K562 (cell line): ENCODE data around the gene DHX29.

Experiments used
- BHLHE40 ChIP-seq: IDR thresholded peaks from 2 replicates; pipeline ENCODE4 v1.6.1; 2011; ENCODE audit warnings: low read length, improper control_type of control experiment
- CBFA2T2 ChIP-seq: fragments of 450-650 bp; conservative IDR thresholded peaks from 2 replicates; pipeline ENCODE4 v1.6.1; 2017; ENCODE audit warnings: mild to moderate bottlenecking
- ETV1 ChIP-seq: fragments of 450-650 bp; conservative IDR thresholded peaks from 2 replicates; pipeline ENCODE4 v1.6.1; 2016; ENCODE audit warnings: missing genetic modification characterization, control low read depth, low read depth, missing compliant biosample characterization
- FOXK2 ChIP-seq, 2 experiments: fragments of 450-650 bp; IDR thresholded peaks in 1 of 2; conservative IDR thresholded peaks in 1 of 2; 2 replicates each; pipeline ENCODE4 v1.6.1; 2016; ENCODE audit warnings: low read depth in 2 of 2, mild to moderate bottlenecking in 1 of 2
- MYC ChIP-seq, 2 experiments: fragments of 250-450 bp in 1 of 2; sonication (Bioruptor Pico) in 1 of 2; IDR thresholded peaks; 2 replicates each; pipeline versions ENCODE4 v1.5.1 to v1.6.1; 2012 to 2021; ENCODE audit warnings: low read depth in 2 of 2, borderline replicate concordance in 1 of 2, improper control_type of control experiment in 1 of 2, low read length in 1 of 2, mild to moderate bottlenecking in 1 of 2, moderate library complexity in 1 of 2
- TAF9B ChIP-seq: fragments of 450-650 bp; IDR thresholded peaks from 2 replicates; pipeline ENCODE4 v1.6.1; 2018; ENCODE audit warnings: mild to moderate bottlenecking; ENCODE audit not compliant: partially characterized antibody
- ZBTB17 ChIP-seq: fragments of 450-650 bp; formaldehyde crosslinking; IDR thresholded peaks from 2 replicates; pipeline ENCODE4 v1.4.0; 2020; ENCODE audit warnings: mild to moderate bottlenecking
- ZNF316 ChIP-seq: fragments of 450-650 bp; IDR thresholded peaks from 2 replicates; pipeline ENCODE4 v1.6.1; 2016
- TF ChIP-seq, protein P1 (sequence below), 3 experiments: IDR thresholded peaks in 2 of 3; conservative IDR thresholded peaks in 1 of 3; 2 replicates each; pipeline ENCODE4 v1.5.1; 2011 to 2012; ENCODE audit warnings: low read length in 3 of 3, mild to moderate bottlenecking in 3 of 3, control low read depth in 2 of 3, improper control_type of control experiment in 1 of 3, inconsistent platforms in 1 of 3, low read depth in 1 of 3, mixed read lengths in 1 of 3, moderate library complexity in 1 of 3; ENCODE audit not compliant: insufficient read depth in 2 of 3
- TF ChIP-seq, protein P2 (sequence below): sonication (generic); formaldehyde crosslinking; IDR thresholded peaks from 2 replicates; pipeline ENCODE4 v1.9.0; 2022; ENCODE audit warnings: mild to moderate bottlenecking, missing genetic modification reagents
- TF ChIP-seq, protein P3 (sequence below): sonication (generic); formaldehyde crosslinking; IDR thresholded peaks from 2 replicates; pipeline ENCODE4 v1.5.0; 2020; ENCODE audit warnings: missing genetic modification reagents
- TF ChIP-seq, protein P4 (sequence below): IDR thresholded peaks from 3 replicates; pipeline ENCODE4 v1.6.1; 2011; ENCODE audit warnings: borderline replicate concordance, mild to moderate bottlenecking; ENCODE audit not compliant: insufficient read length, insufficient read depth
- TF ChIP-seq, protein P5 (sequence below): fragments of 450-650 bp; formaldehyde crosslinking; IDR thresholded peaks from 2 replicates; pipeline ENCODE4 v1.4.0; 2020; ENCODE audit warnings: mild to moderate bottlenecking, moderate library complexity

DNA sequence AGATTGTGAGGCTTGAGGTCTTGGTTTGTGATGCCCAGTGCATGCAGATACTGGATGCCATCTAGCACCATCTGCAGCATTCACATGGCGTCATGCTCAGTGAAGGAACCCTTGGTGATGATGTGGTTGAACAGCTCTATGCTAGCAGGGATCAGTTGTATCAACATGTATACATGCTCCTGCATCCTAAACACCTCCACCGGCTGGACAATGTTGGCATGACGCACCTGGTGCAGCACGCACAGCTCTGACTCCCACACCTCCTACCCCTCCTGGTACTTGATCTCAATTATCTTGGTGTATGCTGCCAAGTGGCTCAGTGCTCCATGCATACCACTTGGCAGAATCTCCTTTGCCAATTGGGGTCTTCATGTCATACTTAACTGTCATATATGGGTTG is 49.4 kb upstream of the DHX29 start:
- TF ChIP-seq, protein P1, sequence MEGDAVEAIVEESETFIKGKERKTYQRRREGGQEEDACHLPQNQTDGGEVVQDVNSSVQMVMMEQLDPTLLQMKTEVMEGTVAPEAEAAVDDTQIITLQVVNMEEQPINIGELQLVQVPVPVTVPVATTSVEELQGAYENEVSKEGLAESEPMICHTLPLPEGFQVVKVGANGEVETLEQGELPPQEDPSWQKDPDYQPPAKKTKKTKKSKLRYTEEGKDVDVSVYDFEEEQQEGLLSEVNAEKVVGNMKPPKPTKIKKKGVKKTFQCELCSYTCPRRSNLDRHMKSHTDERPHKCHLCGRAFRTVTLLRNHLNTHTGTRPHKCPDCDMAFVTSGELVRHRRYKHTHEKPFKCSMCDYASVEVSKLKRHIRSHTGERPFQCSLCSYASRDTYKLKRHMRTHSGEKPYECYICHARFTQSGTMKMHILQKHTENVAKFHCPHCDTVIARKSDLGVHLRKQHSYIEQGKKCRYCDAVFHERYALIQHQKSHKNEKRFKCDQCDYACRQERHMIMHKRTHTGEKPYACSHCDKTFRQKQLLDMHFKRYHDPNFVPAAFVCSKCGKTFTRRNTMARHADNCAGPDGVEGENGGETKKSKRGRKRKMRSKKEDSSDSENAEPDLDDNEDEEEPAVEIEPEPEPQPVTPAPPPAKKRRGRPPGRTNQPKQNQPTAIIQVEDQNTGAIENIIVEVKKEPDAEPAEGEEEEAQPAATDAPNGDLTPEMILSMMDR (IDR thresholded peaks at IDR 0.05 in 2 of 3, conservative IDR thresholded peaks at IDR 0.05 in 1 of 3; ENCODE audit: insufficient read depth in 2 of 3, low read depth in 1 of 3, low read length in 3 of 3) = no peak
- TF ChIP-seq, protein P2, sequence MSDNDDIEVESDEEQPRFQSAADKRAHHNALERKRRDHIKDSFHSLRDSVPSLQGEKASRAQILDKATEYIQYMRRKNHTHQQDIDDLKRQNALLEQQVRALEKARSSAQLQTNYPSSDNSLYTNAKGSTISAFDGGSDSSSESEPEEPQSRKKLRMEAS (CRISPR knock-in tag) = no peak
- TF ChIP-seq ETV1 (tag) = no peak
- no peak for TF ChIP-seq CBFA2T2
- TF ChIP-seq, protein P3, sequence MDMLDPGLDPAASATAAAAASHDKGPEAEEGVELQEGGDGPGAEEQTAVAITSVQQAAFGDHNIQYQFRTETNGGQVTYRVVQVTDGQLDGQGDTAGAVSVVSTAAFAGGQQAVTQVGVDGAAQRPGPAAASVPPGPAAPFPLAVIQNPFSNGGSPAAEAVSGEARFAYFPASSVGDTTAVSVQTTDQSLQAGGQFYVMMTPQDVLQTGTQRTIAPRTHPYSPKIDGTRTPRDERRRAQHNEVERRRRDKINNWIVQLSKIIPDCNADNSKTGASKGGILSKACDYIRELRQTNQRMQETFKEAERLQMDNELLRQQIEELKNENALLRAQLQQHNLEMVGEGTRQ (CRISPR knock-in tag) = no peak
- no peak for TF ChIP-seq MYC (IDR thresholded peaks at IDR 0.05; ENCODE audit: low read depth, low read length)
- no peak for TF ChIP-seq MYC (CRISPR knock-in tag; IDR thresholded peaks at IDR 0.05; ENCODE audit: borderline replicate concordance, low read depth)
- TF ChIP-seq, protein P4, sequence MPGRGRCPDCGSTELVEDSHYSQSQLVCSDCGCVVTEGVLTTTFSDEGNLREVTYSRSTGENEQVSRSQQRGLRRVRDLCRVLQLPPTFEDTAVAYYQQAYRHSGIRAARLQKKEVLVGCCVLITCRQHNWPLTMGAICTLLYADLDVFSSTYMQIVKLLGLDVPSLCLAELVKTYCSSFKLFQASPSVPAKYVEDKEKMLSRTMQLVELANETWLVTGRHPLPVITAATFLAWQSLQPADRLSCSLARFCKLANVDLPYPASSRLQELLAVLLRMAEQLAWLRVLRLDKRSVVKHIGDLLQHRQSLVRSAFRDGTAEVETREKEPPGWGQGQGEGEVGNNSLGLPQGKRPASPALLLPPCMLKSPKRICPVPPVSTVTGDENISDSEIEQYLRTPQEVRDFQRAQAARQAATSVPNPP = no peak
- TF ChIP-seq, protein P5, sequence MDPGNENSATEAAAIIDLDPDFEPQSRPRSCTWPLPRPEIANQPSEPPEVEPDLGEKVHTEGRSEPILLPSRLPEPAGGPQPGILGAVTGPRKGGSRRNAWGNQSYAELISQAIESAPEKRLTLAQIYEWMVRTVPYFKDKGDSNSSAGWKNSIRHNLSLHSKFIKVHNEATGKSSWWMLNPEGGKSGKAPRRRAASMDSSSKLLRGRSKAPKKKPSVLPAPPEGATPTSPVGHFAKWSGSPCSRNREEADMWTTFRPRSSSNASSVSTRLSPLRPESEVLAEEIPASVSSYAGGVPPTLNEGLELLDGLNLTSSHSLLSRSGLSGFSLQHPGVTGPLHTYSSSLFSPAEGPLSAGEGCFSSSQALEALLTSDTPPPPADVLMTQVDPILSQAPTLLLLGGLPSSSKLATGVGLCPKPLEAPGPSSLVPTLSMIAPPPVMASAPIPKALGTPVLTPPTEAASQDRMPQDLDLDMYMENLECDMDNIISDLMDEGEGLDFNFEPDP (CRISPR knock-in tag) = no peak
- TF ChIP-seq ZNF316 = no peak
- no peak for TF ChIP-seq BHLHE40
- TF ChIP-seq ZBTB17 (CRISPR knock-in tag) = no peak
- TF ChIP-seq FOXK2 (conservative IDR thresholded peaks at IDR 0.05 in 1 of 2, IDR thresholded peaks at IDR 0.05 in 1 of 2; ENCODE audit: low read depth in 2 of 2) = no peak
- TF ChIP-seq TAF9B = no peak
